H1 (cell line): Measurements from ENCODE around the gene ARHGEF26. TPM values are rescaled to one million over a fixed set of nuclear protein-coding genes. Genes with fewer than 3 reads are reported as not detected.

ENCODE experiments used
- CTCF ChIA-PET: fragments of 300-600 bp; sonication (Branson Sonifier 250); formaldehyde crosslinking; loops from one replicate; lab custom pipeline; 2021; ENCODE audit not compliant: partially characterized antibody; lab: Charles Lee
- POLR2A ChIA-PET: fragments of 300-600 bp; sonication (Branson Sonifier 250); formaldehyde crosslinking; loops from one replicate; lab custom pipeline; 2021; ENCODE audit warnings: inconsistent platforms; ENCODE audit not compliant: partially characterized antibody; lab: Charles Lee
- DNase-seq, 2 experiments: peaks; one replicate each; pipeline versions ENCODE4 v3.0.0 to v3.0.0-alpha.2; 2010 to 2022; ENCODE audit warnings: low spot score in 2 of 2, low read depth in 1 of 2, mixed read lengths in 1 of 2
- FAIRE-seq: peaks from 2 replicates; lab custom pipeline; 2011; peaks lifted over from hg19 to GRCh38; lab: Jason Lieb, UNC
- H2AFZ ChIP-seq: 2 replicates; pipeline ENCODE4 v1.8.1; 2012; ENCODE audit warnings: low read length, inconsistent platforms
- H2AK5ac ChIP-seq: 2 replicates; pipeline ENCODE4 v1.6.1; 2013; ENCODE audit warnings: low read depth, low read length
- H2BK120ac ChIP-seq: replicated peaks from 2 replicates; pipeline ENCODE3; 2013; ENCODE audit warnings: low read depth, low read length, inconsistent platforms
- H2BK12ac ChIP-seq: 2 replicates; pipeline ENCODE4 v1.6.1; 2013; ENCODE audit warnings: low read depth, low read length
- H2BK15ac ChIP-seq: 2 replicates; pipeline ENCODE4 v1.6.1; 2013; ENCODE audit warnings: low read length
- H2BK20ac ChIP-seq: 2 replicates; pipeline ENCODE4 v1.6.1; 2013; ENCODE audit warnings: low read length
- H2BK5ac ChIP-seq: 2 replicates; pipeline ENCODE4 v1.6.1; 2013; ENCODE audit warnings: low read depth, low read length
- H3K14ac ChIP-seq: 2 replicates; pipeline ENCODE4 v1.6.1; 2013; ENCODE audit warnings: inconsistent platforms; ENCODE audit not compliant: insufficient read length
- H3K18ac ChIP-seq: 2 replicates; pipeline ENCODE4 v1.6.1; 2013; ENCODE audit warnings: low read length; ENCODE audit errors: extremely low read depth
- H3K23ac ChIP-seq: 2 replicates; pipeline ENCODE4 v1.6.1; 2013; ENCODE audit warnings: inconsistent platforms; ENCODE audit not compliant: insufficient read length
- H3K23me2 ChIP-seq: 2 replicates; pipeline ENCODE4 v1.6.1; 2013; ENCODE audit warnings: low read depth, low read length
- H3K27ac ChIP-seq: 2 replicates; pipeline ENCODE4 v1.6.1; 2011; ENCODE audit warnings: low read depth, low read length, inconsistent platforms
- H3K27me3 ChIP-seq, 4 experiments: replicated peaks in 1 of 4; 1 replicate in 1 of 4; 2 replicates in 3 of 4; pipeline versions ENCODE4 v1.6.1 to v1.8.1; 2011 to 2013; ENCODE audit warnings: low read length in 3 of 4, mild to moderate bottlenecking in 3 of 4, inconsistent platforms in 2 of 4, mixed read lengths in 2 of 4, moderate library complexity in 1 of 4; ENCODE audit not compliant: control insufficient read depth in 3 of 4, insufficient read depth in 3 of 4; ENCODE audit errors: extremely low read depth in 1 of 4
- H3K36me3 ChIP-seq, 4 experiments: 2 replicates each; pipeline versions ENCODE4 v1.6.1 to v1.8.1; 2011 to 2013; ENCODE audit warnings: mild to moderate bottlenecking in 4 of 4, low read length in 3 of 4, moderate library complexity in 2 of 4, control low read depth in 1 of 4, inconsistent platforms in 1 of 4; ENCODE audit not compliant: insufficient read depth in 4 of 4, control insufficient read depth in 2 of 4
- H3K4ac ChIP-seq: replicated peaks from 2 replicates; pipeline ENCODE3; 2013; ENCODE audit warnings: low read length, low read depth, mixed read lengths, inconsistent platforms; ENCODE audit not compliant: insufficient read length
- H3K4me1 ChIP-seq, 4 experiments: replicated peaks in 1 of 4; 1 replicate in 1 of 4; 2 replicates in 3 of 4; pipeline versions ENCODE4 v1.6.1 to v1.8.1; 2011 to 2013; ENCODE audit warnings: low read length in 3 of 4, inconsistent platforms in 2 of 4, mixed read lengths in 1 of 4; ENCODE audit not compliant: insufficient read depth in 4 of 4, control insufficient read depth in 3 of 4
- H3K4me2 ChIP-seq, 2 experiments: 2 replicates each; pipeline versions ENCODE4 v1.6.1 to v1.8.1; 2011 to 2013; ENCODE audit warnings: low read depth in 2 of 2, low read length in 2 of 2, control low read depth in 1 of 2, inconsistent platforms in 1 of 2, mild to moderate bottlenecking in 1 of 2; ENCODE audit not compliant: insufficient read depth in 1 of 2
- H3K4me3 ChIP-seq, 4 experiments: fragments of 200-600, 300-600 bp in 1 of 4; sonication (generic), shearing (Covaris generic), sonication (Bioruptor Twin) in 1 of 4; 2 replicates each; pipeline versions ENCODE4 v1.5.1 to v1.8.1; 2011 to 2016; ENCODE audit warnings: low read length in 4 of 4, low read depth in 3 of 4, control low read depth in 2 of 4, inconsistent platforms in 2 of 4, mild to moderate bottlenecking in 2 of 4, mixed read lengths in 1 of 4, moderate library complexity in 1 of 4; ENCODE audit not compliant: insufficient read depth in 2 of 4; ENCODE audit errors: extremely low read depth in 1 of 4
- H3K56ac ChIP-seq: replicated peaks from 2 replicates; pipeline ENCODE3; 2013; ENCODE audit warnings: low read depth, mild to moderate bottlenecking, mixed read lengths, low read length, inconsistent platforms; ENCODE audit not compliant: insufficient read length
- H3K79me1 ChIP-seq: 2 replicates; pipeline ENCODE4 v1.6.1; 2013; ENCODE audit warnings: low read depth, low read length, control low read depth
- H3K79me2 ChIP-seq, 2 experiments: 2 replicates each; pipeline versions ENCODE4 v1.6.1 to v1.8.1; 2012 to 2013; ENCODE audit warnings: low read length in 2 of 2, mild to moderate bottlenecking in 2 of 2, inconsistent platforms in 1 of 2; ENCODE audit not compliant: insufficient read depth in 2 of 2, control insufficient read depth in 1 of 2
- H3K9ac ChIP-seq, 4 experiments: replicated peaks in 1 of 4; 1 replicate in 1 of 4; 2 replicates in 3 of 4; pipeline versions ENCODE4 v1.6.1 to v1.8.1; 2011 to 2013; ENCODE audit warnings: low read depth in 3 of 4, low read length in 3 of 4, control low read depth in 2 of 4, mild to moderate bottlenecking in 2 of 4, moderate library complexity in 2 of 4, inconsistent platforms in 1 of 4; ENCODE audit errors: extremely low read depth in 1 of 4
- H3K9me3 ChIP-seq, 2 experiments: 2 replicates each; pipeline versions ENCODE4 v1.6.1 to v1.8.1; 2012 to 2013; ENCODE audit warnings: mild to moderate bottlenecking in 2 of 2, moderate library complexity in 2 of 2, control low read depth in 1 of 2, inconsistent platforms in 1 of 2, low read depth in 1 of 2, low read length in 1 of 2, mixed read lengths in 1 of 2; ENCODE audit not compliant: insufficient read depth in 2 of 2
- H4K20me1 ChIP-seq, 2 experiments: replicated peaks in 1 of 2; 2 replicates each; pipeline versions ENCODE3 to v1.8.1; 2011 to 2013; ENCODE audit warnings: inconsistent platforms in 2 of 2, low read length in 2 of 2, mild to moderate bottlenecking in 1 of 2; ENCODE audit not compliant: insufficient read depth in 2 of 2, control insufficient read depth in 1 of 2
- H4K5ac ChIP-seq: 2 replicates; pipeline ENCODE4 v1.6.1; 2013; ENCODE audit warnings: low read length, low read depth, mixed read lengths, inconsistent platforms; ENCODE audit not compliant: insufficient read length
- H4K8ac ChIP-seq: 2 replicates; pipeline ENCODE4 v1.8.0; 2013; ENCODE audit warnings: mild to moderate bottlenecking, moderate library complexity, low read length, inconsistent platforms; ENCODE audit not compliant: insufficient read depth; ENCODE audit errors: extremely low read depth
- H4K91ac ChIP-seq: replicated peaks from 2 replicates; pipeline ENCODE3; 2013; ENCODE audit warnings: low read length, mixed read lengths, inconsistent platforms; ENCODE audit not compliant: insufficient read length
- CEBPB ChIP-seq: IDR thresholded peaks from 2 replicates; pipeline ENCODE4 v1.6.1; 2012; ENCODE audit warnings: low read depth, low read length
- RXRA ChIP-seq: IDR thresholded peaks from 2 replicates; pipeline ENCODE4 v1.6.1; 2011; ENCODE audit warnings: low read depth, mild to moderate bottlenecking, low read length, moderate library complexity; ENCODE audit not compliant: insufficient read depth
- WGBS, 2 experiments: shearing (Covaris generic) in 1 of 2; methylation state at CpG; one replicate each; pipeline versions ENCODE4 v1.1.6 to v1.1.7; 2013 to 2015; ENCODE audit warnings: low lambda C conversion rate in 2 of 2, mixed read lengths in 2 of 2, inconsistent platforms in 1 of 2, low coverage in 1 of 2, missing lambda C conversion rate in 1 of 2; ENCODE audit not compliant: insufficient replicate concordance in 2 of 2, insufficient coverage in 1 of 2, insufficient read length in 1 of 2; ENCODE audit errors: extremely low coverage in 1 of 2, missing lambda C conversion rate in 1 of 2; 5-methylcytosine and 5-hydroxymethylcytosine counted together
- polyA plus RNA-seq, 7 experiments: library from polyadenylated mRNA; depleted of rRNA in 3 of 7; stranded (reverse) in 5 of 7; unstranded in 2 of 7; fragments of >200 nt in 5 of 7; fragments of 200-250 nt in 2 of 7; gene quantifications; 1 replicate in 5 of 7; 2 replicates in 1 of 7; 4 replicates in 1 of 7; pipeline versions ENCODE4 v1.2.1 to v1.2.3, GENCODE V29; 2011 to 2013; ENCODE audit warnings: missing spikeins in 2 of 7, mixed read lengths in 2 of 7
- total RNA-seq: library from RNA; stranded (reverse); fragmentation: NEBNext Ultra II Directional; extraction: Animal tissue kit (Norgen Biotek cat#: 25700); gene quantifications from 2 replicates; pipeline ENCODE4 v1.2.1, GENCODE V29; 2021

ARHGEF26 gene
- total and polyA plus RNA-seq, 2 of the 8 experiments (the other 6 are each of a cell fraction or from before 2014, with no cell fraction given): 3.1 to 15.6 TPM

DNA sequence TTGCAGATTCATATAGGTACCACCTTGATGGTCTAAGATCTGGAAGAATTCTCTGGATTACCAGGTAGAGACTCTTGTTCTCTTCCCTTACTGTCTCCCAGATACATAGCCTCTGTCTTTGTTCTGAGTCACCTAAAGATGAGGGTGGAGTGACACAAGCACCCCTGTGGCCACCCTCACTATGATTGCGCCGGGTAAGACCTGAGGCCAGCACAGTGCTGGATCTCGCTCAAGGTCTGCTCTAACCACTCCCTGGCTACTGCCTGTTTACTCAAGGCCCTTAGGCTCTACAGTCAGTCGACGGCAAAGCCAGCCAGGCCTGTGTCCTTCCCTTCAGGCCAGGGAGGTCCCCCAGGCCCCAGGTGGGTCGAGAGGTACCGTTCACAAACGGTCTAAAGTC, 88.3 kb downstream of the ARHGEF26 start:
- Histone ChIP-seq H3K56ac (no peak overlapping the region), H3K14ac (no peak overlapping the region), H3K4me2 (no peak overlapping the region), H4K5ac (no peak overlapping the region), H2BK120ac (no peak overlapping the region), H2AFZ (no peak overlapping the region), H2BK20ac (no peak overlapping the region), H3K4ac (no peak overlapping the region), H3K9ac (no peak overlapping the region), H3K9me3 (peaks cover 3% of the 10 kb centered on the region in 2 experiments; a peak in 2 of 4 replicates), H3K18ac (no peak overlapping the region), H3K36me3 (peaks cover 0 to 4% (median 2%) of the 10 kb centered on the region in 4 experiments; a peak in 4 of 8 replicates), H3K79me1 (no peaks in the 10 kb centered on the region), H3K23me2 (no peaks in the 10 kb centered on the region), H4K91ac (no peak overlapping the region), H3K27ac (no peak overlapping the region), H4K8ac (no peak overlapping the region), H3K23ac (no peak overlapping the region), H2BK5ac (no peak overlapping the region), H4K20me1 (no peaks in the 10 kb centered on the region), H3K4me1 (no peaks in the 10 kb centered on the region), H2AK5ac (no peak overlapping the region), H3K79me2 (no peaks in the 10 kb centered on the region), H2BK12ac (no peak overlapping the region), H3K27me3 (no peaks in the 10 kb centered on the region), H2BK15ac (no peak overlapping the region), H3K4me3 (no peak overlapping the region)
- ChIA-PET CTCF (no interaction called here), POLR2A (no interaction called here)
- DNase-seq (no peak), FAIRE-seq (no peak)
- no peak for TF ChIP-seq RXRA
- no peak for TF ChIP-seq CEBPB
- WGBS, 2 experiments: 97% methylated on average over 8 of the region's 8 CpGs; no CpG with 5 or more reads in 1 of the 2 experiments
